Endothelial cell of umbilical vein (primary cell): ENCODE data around the gene CCDC61.

ENCODE experiments used
- CTCF ChIP-seq, 2 donors: IDR thresholded peaks; 1 replicate in 1 of 2; 2 replicates in 1 of 2; pipeline ENCODE4 v1.5.1; 2011; ENCODE audit warnings: low read length in 2 of 2, mild to moderate bottlenecking in 2 of 2, moderate library complexity in 2 of 2, control low read depth in 1 of 2, inconsistent platforms in 1 of 2, low read depth in 1 of 2; ENCODE audit not compliant: insufficient read depth in 1 of 2; ENCODE audit errors: extremely low read depth in 1 of 2
- POLR2A ChIP-seq: IDR thresholded peaks from 2 replicates; pipeline ENCODE4 v1.6.1; 2012; ENCODE audit warnings: low read depth, mild to moderate bottlenecking, control low read depth, low read length

- TF ChIP-seq CTCF (IDR thresholded peaks at IDR 0.05; ENCODE audit: extremely low read depth in 1 of 2, insufficient read depth in 1 of 2, low read depth in 1 of 2, low read length in 2 of 2) (no peak), POLR2A (no peak)
These were observed 28.0 kb upstream of the CCDC61 start for GRCh38 chr19:45967246-45967645.
